Tibial nerve (tissue), 4 donors: ENCODE measurements around the gene MGAT1. TPM values are rescaled to one million over a fixed set of nuclear protein-coding genes. Genes with fewer than 3 reads are reported as not detected.
"Not testable (repeated sequence)": the region's sequence is repeated elsewhere in the genome, so short reads cannot be mapped to it uniquely, and the experiment has no call there.

Experiments used
- DNase-seq, 2 donors: peaks; one replicate each; pipeline ENCODE4 v3.0.0-alpha.2; 2019; ENCODE audit warnings: low spot score in 2 of 2
- H3K27ac ChIP-seq, 4 donors: fragments of 200-600 bp; sonication (generic) in 3 of 4; one replicate each; pipeline ENCODE4 v1.5.1; 2017 to 2019; ENCODE audit warnings: mild to moderate bottlenecking in 1 of 4
- H3K27me3 ChIP-seq, 2 donors: fragments of 200-600 bp; sonication (generic) in 1 of 2; one replicate each; pipeline versions ENCODE4 v1.5.1 to v1.6.0; 2017 to 2019
- H3K36me3 ChIP-seq, 3 donors: fragments of 200-600 bp; sonication (generic); one replicate each; pipeline ENCODE4 v1.5.1; 2018 to 2019
- H3K4me1 ChIP-seq, 4 donors: fragments of 200-600 bp; sonication (generic) in 3 of 4; one replicate each; pipeline ENCODE4 v1.5.1; 2017 to 2019
- H3K4me3 ChIP-seq, 4 donors: fragments of 200-600 bp; sonication (generic) in 3 of 4; one replicate each; pipeline ENCODE4 v1.5.1; 2017 to 2019; ENCODE audit warnings: mild to moderate bottlenecking in 1 of 4, moderate library complexity in 1 of 4
- H3K9me3 ChIP-seq, 4 donors: fragments of 200-600 bp; sonication (generic) in 3 of 4; one replicate each; pipeline ENCODE4 v1.5.1; 2017 to 2019
- CTCF ChIP-seq, 5 experiments: fragments of 200-600 bp in 3 of 5; fragments of 450-650 bp in 2 of 5; sonication (generic) in 3 of 5; IDR thresholded peaks; one replicate each; pipeline ENCODE4 v1.5.1; 2016 to 2019; ENCODE audit warnings: antibody characterized with exemption in 5 of 5, mild to moderate bottlenecking in 3 of 5, moderate library complexity in 2 of 5
- EP300 ChIP-seq, 2 donors: sonication (generic); formaldehyde crosslinking; IDR thresholded peaks; one replicate each; pipeline ENCODE4 v1.6.1; 2017; ENCODE audit warnings: antibody characterized with exemption in 2 of 2, mild to moderate bottlenecking in 1 of 2
- POLR2A ChIP-seq, 2 donors: fragments of 450-650 bp; IDR thresholded peaks; one replicate each; pipeline ENCODE4 v1.6.1; 2017; ENCODE audit warnings: antibody characterized with exemption in 2 of 2, mild to moderate bottlenecking in 2 of 2, moderate library complexity in 2 of 2
- WGBS, 2 donors: methylation state at CpG; one replicate each; pipeline ENCODE4 v1.1.5; 2018; 5-methylcytosine and 5-hydroxymethylcytosine counted together
- total RNA-seq, 4 donors: library from RNA; depleted of rRNA; stranded (reverse); fragments of >200 nt; gene quantifications; one replicate each; pipeline ENCODE4 v1.1.0, GENCODE V29; 2016

MGAT1 gene
- total RNA-seq, 4 donors from 2014 or later = 161 to 216 (median 195) TPM

- Histone ChIP-seq H3K9me3 (no peaks in the 10 kb centered on the region), H3K27me3 (no peaks in the 10 kb centered on the region), H3K36me3 (no peaks in the 10 kb centered on the region), H3K27ac (no peak overlapping the region), H3K4me1 (no peaks in the 10 kb centered on the region), H3K4me3 (no peak overlapping the region)
- TF ChIP-seq POLR2A (IDR thresholded peaks at IDR 0.05) (no peak), EP300 (IDR thresholded peaks at IDR 0.05) (no peak), CTCF (IDR thresholded peaks at IDR 0.05) (no peak)
- WGBS, 2 donors = 75 to 76% methylated on average over 6 of the region's 6 CpGs
- no peak for DNase-seq
These were observed 59.9 kb downstream of the MGAT1 start for GRCh38 chr5:180742727-180743126.

GRCh38 chr5:180740953-180741352 is 61.7 kb downstream of the MGAT1 start:
- DNase-seq, H3K4me1 ChIP-seq, H3K27ac ChIP-seq, H3K36me3 ChIP-seq, H3K27me3 ChIP-seq, H3K9me3 ChIP-seq, H3K4me3 ChIP-seq: not testable (repeated sequence)
- 74% methylated on average over 4 of the region's 4 CpGs for WGBS, 2 donors

GRCh38 chr5:180739958-180740357 is 62.6 kb downstream of the MGAT1 start, which contains the start of gene OR2Y1:
OR2Y1 (minus strand) TSS chr5:180740058; CDS start chr5:180740058, 0 bp downstream.
- H3K4me3 ChIP-seq = no peak within 1 kb of the TSS
- H3K9me3 ChIP-seq = no peaks in the 10 kb centered on the region
- no peaks in the 10 kb centered on the region for H3K27me3 ChIP-seq
- H3K4me1 ChIP-seq = no peaks in the 10 kb centered on the region
- H3K36me3 ChIP-seq = no peaks in the 10 kb centered on the region
- no peak within 1 kb of the TSS for H3K27ac ChIP-seq
- 79 to 92% methylated on average over 2 of the region's 2 CpGs for WGBS, 2 donors
- no peak for DNase-seq
- TF ChIP-seq EP300 (IDR thresholded peaks at IDR 0.05) (no peak), CTCF (IDR thresholded peaks at IDR 0.05) (no peak)

GRCh38 chr5:180739271-180739670 is 63.3 kb downstream of the MGAT1 start:
- no peaks in the 10 kb centered on the region for H3K36me3 ChIP-seq
- whole genome bisulfite sequencing, 2 donors = 91 to 92% methylated on average over 10 of the region's 10 CpGs
- H3K27ac ChIP-seq = no peak overlapping the region
- no peak for TF ChIP-seq CTCF (IDR thresholded peaks at IDR 0.05)
- no peak for TF ChIP-seq EP300 (IDR thresholded peaks at IDR 0.05)
- no peak for TF ChIP-seq POLR2A (IDR thresholded peaks at IDR 0.05)
- H3K9me3 ChIP-seq = no peaks in the 10 kb centered on the region
- no peaks in the 10 kb centered on the region for H3K4me1 ChIP-seq
- H3K4me3 ChIP-seq = no peak overlapping the region
- no peaks in the 10 kb centered on the region for H3K27me3 ChIP-seq
- no peak for DNase-seq

- no peak overlapping the region for H3K4me3 ChIP-seq
- DNase-seq = no peak
- no peaks in the 10 kb centered on the region for H3K36me3 ChIP-seq
- H3K27me3 ChIP-seq = no peaks in the 10 kb centered on the region
- H3K9me3 ChIP-seq = no peaks in the 10 kb centered on the region
- TF ChIP-seq POLR2A (IDR thresholded peaks at IDR 0.05) (no peak), EP300 (IDR thresholded peaks at IDR 0.05) (no peak), CTCF (IDR thresholded peaks at IDR 0.05) (no peak)
- no peaks in the 10 kb centered on the region for H3K4me1 ChIP-seq
- WGBS, 2 donors = 78 to 83% methylated on average over 2 of the region's 2 CpGs
- no peak overlapping the region for H3K27ac ChIP-seq
These were observed 66.1 kb downstream of the MGAT1 start for GRCh38 chr5:180736536-180736935.

Other genes starting within 250 kb of the MGAT1 start
- gene SCGB3A1, start 211.3 kb downstream of the MGAT1 start, total RNA-seq = not detected
- gene FLT4, start 153.2 kb downstream of the MGAT1 start, total RNA-seq = 10 to 100 TPM in 2 of 4 donors, 1 to 10 TPM in 2; 4.6 to 34.2 (median 14.9) TPM
- not detected for gene OR2Y1, start 62.7 kb downstream of the MGAT1 start, total RNA-seq
- gene ZFP62, start 58.5 kb upstream of the MGAT1 start, total RNA-seq = 10 to 100 TPM; 17.0 to 35.1 (median 25.3) TPM
- not detected for gene BTNL8, start 96.4 kb upstream of the MGAT1 start, total RNA-seq
- not detected for gene BTNL3, start 186.0 kb upstream of the MGAT1 start, total RNA-seq
- 10 to 100 TPM; 24.9 to 54.9 (median 47.5) TPM for gene BTNL9, start 237.5 kb upstream of the MGAT1 start, total RNA-seq